Keratinocyte (primary cell): Measurements from ENCODE around the gene HMCN1.

Source experiments
- EZH2 ChIP-seq: IDR thresholded peaks from one replicate; pipeline ENCODE4 v1.6.1; 2012; ENCODE audit warnings: inconsistent platforms, mild to moderate bottlenecking, low read length, moderate library complexity
- TF ChIP-seq, protein P1 (sequence below), 3 experiments: IDR thresholded peaks in 1 of 3; conservative IDR thresholded peaks in 1 of 3; optimal IDR thresholded peaks in 1 of 3; 2 replicates in 2 of 3; 3 replicates in 1 of 3; pipeline versions ENCODE3 to v1.5.1; 2011; ENCODE audit warnings: low read length in 3 of 3, mild to moderate bottlenecking in 3 of 3, moderate library complexity in 2 of 3, control low read depth in 1 of 3, inconsistent platforms in 1 of 3; ENCODE audit not compliant: insufficient read depth in 2 of 3; ENCODE audit errors: extremely low read depth in 1 of 3

GRCh38 chr1:186139115-186139514 lies 404.9 kb downstream of the HMCN1 start:
- TF ChIP-seq EZH2: no peak
- TF ChIP-seq, protein P1, sequence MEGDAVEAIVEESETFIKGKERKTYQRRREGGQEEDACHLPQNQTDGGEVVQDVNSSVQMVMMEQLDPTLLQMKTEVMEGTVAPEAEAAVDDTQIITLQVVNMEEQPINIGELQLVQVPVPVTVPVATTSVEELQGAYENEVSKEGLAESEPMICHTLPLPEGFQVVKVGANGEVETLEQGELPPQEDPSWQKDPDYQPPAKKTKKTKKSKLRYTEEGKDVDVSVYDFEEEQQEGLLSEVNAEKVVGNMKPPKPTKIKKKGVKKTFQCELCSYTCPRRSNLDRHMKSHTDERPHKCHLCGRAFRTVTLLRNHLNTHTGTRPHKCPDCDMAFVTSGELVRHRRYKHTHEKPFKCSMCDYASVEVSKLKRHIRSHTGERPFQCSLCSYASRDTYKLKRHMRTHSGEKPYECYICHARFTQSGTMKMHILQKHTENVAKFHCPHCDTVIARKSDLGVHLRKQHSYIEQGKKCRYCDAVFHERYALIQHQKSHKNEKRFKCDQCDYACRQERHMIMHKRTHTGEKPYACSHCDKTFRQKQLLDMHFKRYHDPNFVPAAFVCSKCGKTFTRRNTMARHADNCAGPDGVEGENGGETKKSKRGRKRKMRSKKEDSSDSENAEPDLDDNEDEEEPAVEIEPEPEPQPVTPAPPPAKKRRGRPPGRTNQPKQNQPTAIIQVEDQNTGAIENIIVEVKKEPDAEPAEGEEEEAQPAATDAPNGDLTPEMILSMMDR (optimal IDR thresholded peaks at IDR 0.05 in 1 of 3, IDR thresholded peaks at IDR 0.05 in 1 of 3, conservative IDR thresholded peaks at IDR 0.05 in 1 of 3; ENCODE audit: extremely low read depth in 1 of 3, insufficient read depth in 2 of 3, low read length in 3 of 3): no peak
